ENCODE measurements around the gene CENPE.

Gene CENPE

GRCh38 chr4:103099691-103100392 is 98.3 kb downstream of the CENPE start, which contains the start of gene BDH2:
Gene BDH2, minus strand, starts transcription at chr4:103099834. Its CDS starts 3,580 bp downstream, at chr4:103096254.
- Histone ChIP-seq H3K4me1 (no peaks in the 10 kb centered on the region), H3K36me3 (no peaks in the 10 kb centered on the region), H3K27me3 (no peaks in the 10 kb centered on the region), H3K9me3 (no peaks in the 10 kb centered on the region), H3K4me3 (ENCODE audit: low read depth, low read length) (peak within 1 kb of the TSS; percentile 60)
- TF ChIP-seq CTCF (IDR thresholded peaks at IDR 0.05; ENCODE audit: low read depth, low read length) = peak; percentile 69
- DNase-seq = peak; percentile 35

GRCh38 chr4:103098756-103099440 is 99.2 kb downstream of the CENPE start:
- TF ChIP-seq CTCF (IDR thresholded peaks at IDR 0.05; ENCODE audit: low read depth, low read length) = no peak
- Histone ChIP-seq H3K4me1 (no peaks in the 10 kb centered on the region), H3K36me3 (no peaks in the 10 kb centered on the region), H3K4me3 (ENCODE audit: low read depth, low read length) (peak overlapping the region; percentile 60), H3K27me3 (no peaks in the 10 kb centered on the region), H3K9me3 (no peaks in the 10 kb centered on the region)
- no peak for DNase-seq

- Histone ChIP-seq H3K9me3 (no peaks in the 10 kb centered on the region), H3K4me1 (no peaks in the 10 kb centered on the region), H3K27me3 (no peaks in the 10 kb centered on the region), H3K36me3 (no peaks in the 10 kb centered on the region), H3K4me3 (ENCODE audit: low read depth, low read length) (no peak overlapping the region)
- DNase-seq = no peak
- no peak for TF ChIP-seq CTCF (IDR thresholded peaks at IDR 0.05; ENCODE audit: low read depth, low read length)
Measured at GRCh38 chr4:103098341-103098740, 99.8 kb downstream of the CENPE start.

DNA sequence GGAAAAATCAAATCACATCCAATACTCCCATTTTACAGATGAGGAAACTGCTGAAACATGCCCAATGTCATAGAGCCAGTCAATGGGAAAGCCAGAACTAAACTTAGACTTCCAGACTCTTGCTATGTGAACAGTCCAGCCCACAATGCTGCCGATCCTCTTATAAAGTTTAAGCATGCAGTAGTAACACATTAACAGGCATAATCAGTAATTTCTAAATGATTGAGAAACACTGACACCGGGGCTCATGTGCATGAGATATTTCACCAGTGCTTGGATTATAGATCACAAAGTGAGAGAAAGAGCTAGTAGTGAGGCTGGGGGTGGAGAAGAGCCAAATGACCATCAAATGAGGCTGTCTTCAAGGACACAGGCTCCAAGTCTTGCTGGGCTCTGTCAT is 101.0 kb downstream of the CENPE start:
- DNase-seq = no peak
- Histone ChIP-seq H3K36me3 (no peaks in the 10 kb centered on the region), H3K4me3 (ENCODE audit: low read depth, low read length) (no peak overlapping the region), H3K27me3 (no peaks in the 10 kb centered on the region), H3K4me1 (no peaks in the 10 kb centered on the region), H3K9me3 (no peaks in the 10 kb centered on the region)
- no peak for TF ChIP-seq CTCF (IDR thresholded peaks at IDR 0.05; ENCODE audit: low read depth, low read length)

DNA sequence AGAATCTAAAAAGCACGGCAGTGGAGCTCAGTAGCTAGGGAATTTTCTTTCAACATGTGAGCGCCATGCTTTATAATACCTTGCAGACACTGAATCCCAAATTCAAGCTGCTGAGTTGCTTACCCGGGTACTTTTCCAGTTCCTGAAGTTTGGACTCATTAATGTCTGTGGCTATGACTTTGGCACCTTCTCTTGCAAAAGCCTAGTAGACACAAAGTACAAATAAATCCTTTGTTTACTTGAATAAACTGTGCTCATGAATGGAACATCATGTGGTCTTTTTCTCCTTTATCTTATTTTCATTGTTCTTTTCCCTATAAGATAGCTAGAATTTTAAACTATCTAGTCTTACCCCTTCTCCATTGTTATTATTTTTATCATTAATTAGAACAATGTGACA is 103.1 kb downstream of the CENPE start:
- Histone ChIP-seq H3K27me3 (no peaks in the 10 kb centered on the region), H3K4me3 (ENCODE audit: low read depth, low read length) (no peak overlapping the region), H3K36me3 (peaks cover 3% of the 10 kb centered on the region; the same call in 1 of the 2 replicates), H3K9me3 (no peaks in the 10 kb centered on the region), H3K4me1 (no peaks in the 10 kb centered on the region)
- no peak for DNase-seq
- TF ChIP-seq CTCF (IDR thresholded peaks at IDR 0.05; ENCODE audit: low read depth, low read length) = no peak

GRCh38 chr4:103092245-103092644 is 105.9 kb downstream of the CENPE start:
- no peaks in the 10 kb centered on the region for H3K27me3 ChIP-seq
- no peak for DNase-seq
- no peak for TF ChIP-seq CTCF (IDR thresholded peaks at IDR 0.05; ENCODE audit: low read depth, low read length)
- no peaks in the 10 kb centered on the region for H3K9me3 ChIP-seq
- H3K36me3 ChIP-seq = peaks cover 3% of the 10 kb centered on the region; the same call in 1 of the 2 replicates
- no peak overlapping the region for H3K4me3 ChIP-seq (ENCODE audit: low read depth, low read length)
- H3K4me1 ChIP-seq = no peaks in the 10 kb centered on the region

All from BE2C (cell line).